Occipital lobe (tissue), 2 donors: ENCODE results near the gene RAD23A. TPM values are rescaled to one million over a fixed set of nuclear protein-coding genes. Genes with fewer than 3 reads are reported as not detected.
"Not testable (repeated sequence)": the region's sequence is repeated elsewhere in the genome, so short reads cannot be mapped to it uniquely, and the experiment has no call there.

Experiments
- DNase-seq: peaks from one replicate; lab custom pipeline; 2025; lab: John Stamatoyannopoulos, UW
- total RNA-seq: library from RNA; depleted of rRNA; stranded (reverse); fragments of >200 nt; gene quantifications from one replicate; pipeline ENCODE4 v1.2.3, GENCODE V29; 2014

RAD23A gene
- total RNA-seq, 1 donor from 2014 or later: 21.8 TPM

DNA sequence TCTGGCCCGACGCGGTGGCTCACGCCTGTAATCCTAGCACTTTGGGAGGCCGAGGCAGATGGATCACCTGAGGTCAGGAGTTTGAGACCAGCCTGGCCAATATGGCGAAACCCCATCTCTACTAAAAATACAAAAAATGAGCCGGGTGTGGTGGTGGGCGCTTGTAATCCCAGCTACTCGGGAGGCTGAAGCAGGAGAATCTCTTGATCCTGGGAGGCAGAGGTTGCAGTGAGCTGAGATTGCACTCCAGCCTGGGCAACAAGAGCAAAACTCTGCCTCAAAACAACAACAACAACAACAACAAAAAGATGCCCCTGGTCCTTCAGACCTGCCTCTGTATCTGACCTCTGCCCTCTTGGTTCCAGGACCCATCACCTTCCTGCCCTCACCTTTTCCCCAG, 9.9 kb downstream of the RAD23A start:
- DNase-seq: not testable (repeated sequence)

DNA sequence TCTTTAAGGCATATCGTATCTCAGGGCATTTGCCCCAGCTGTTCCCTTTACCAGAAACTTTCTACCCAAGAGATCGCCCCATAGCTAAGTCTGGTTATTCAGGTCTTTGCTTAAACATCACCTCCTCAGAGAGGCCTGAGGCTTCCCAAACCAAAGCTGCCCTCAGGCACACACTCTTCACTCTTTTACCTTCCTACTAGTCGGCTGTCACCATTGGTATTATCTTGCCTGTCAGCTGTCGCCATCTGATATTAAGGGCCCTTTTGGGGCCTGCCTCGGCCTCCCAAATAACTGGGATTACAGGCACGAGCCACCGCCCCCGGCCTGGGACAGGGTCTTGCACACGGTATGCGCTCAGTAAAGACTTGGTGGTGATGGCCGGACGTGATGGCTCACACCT, 10.3 kb downstream of the RAD23A start:
- no peak for DNase-seq

DNA sequence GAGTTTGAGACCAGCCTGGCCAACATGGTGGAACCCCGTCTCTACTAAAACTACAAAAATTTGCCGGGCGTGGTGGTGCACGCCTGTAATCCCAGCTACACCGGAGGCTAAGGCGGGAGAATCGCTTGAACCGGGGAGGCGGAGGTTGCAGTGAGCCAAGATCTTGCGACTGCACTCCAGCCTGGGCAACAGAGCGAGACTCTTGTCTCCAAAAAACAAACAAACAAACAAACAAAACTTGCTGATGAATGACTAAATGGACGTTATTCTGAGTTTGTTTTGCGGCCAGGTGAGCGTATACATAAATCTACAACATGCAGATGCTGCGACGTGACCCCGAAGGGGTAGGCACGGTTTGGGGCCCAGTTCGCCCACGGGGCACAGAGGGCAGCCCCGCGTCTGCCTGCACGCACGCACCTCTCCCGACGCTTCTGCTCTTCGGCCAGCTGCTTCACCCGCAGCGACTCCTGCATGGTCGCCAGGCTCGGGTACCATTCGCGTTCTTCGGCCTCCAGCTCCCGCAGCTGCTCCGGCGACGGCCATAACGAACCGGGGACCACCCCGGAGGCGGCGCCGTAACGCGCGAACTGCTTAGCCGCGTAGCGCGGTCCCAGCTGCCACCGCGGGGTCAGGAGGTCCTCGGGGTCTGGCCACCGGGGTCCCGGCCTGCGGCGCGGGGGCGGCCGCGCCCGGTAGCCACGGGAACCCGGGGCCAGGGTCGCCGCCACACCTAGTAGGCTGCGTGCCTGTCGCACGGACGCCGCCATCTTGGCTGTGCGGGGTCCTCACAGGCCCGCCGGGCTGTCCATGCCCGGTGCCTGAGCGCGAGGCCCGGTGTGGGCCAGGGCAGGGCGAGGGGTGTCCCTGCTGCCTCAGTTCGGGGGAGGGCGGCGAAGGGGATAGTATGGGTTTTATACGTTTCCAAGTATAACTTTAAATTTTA, 11.1 kb downstream of the RAD23A start, which contains the start of gene GADD45GIP1:
GADD45GIP1 (minus strand) TSS at position 778 of the 943 bp plus-strand sequence; CDS start at position 767, 11 bp downstream.
- peak; percentile 60 for DNase-seq

DNA sequence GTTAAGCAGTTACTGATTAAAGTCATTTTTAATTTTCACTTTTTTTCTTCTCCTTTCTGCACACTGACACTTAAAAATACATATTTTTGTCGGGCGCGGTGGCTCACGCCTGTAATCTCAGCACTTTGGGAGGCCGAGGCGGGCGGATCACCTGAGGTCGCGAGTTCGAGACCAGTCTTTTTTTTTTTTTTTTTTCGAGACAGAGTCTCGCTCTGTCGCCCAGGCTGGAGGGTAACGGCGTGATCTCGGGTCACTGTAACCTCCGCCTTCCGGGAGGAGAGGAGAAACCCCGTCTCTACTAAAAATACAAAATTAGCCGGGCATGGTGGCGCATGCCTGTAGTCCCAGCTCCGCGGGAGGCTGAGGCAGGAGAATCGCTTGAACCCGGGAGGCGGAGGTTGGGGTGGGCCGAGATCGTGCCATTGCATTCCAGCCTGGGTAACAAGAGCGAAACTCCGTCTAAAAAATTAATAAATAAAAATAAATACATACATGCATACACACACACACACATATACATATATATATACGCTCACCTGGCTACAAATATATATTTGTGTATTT, 11.8 kb downstream of the RAD23A start:
- DNase-seq: not testable (repeated sequence)

DNA sequence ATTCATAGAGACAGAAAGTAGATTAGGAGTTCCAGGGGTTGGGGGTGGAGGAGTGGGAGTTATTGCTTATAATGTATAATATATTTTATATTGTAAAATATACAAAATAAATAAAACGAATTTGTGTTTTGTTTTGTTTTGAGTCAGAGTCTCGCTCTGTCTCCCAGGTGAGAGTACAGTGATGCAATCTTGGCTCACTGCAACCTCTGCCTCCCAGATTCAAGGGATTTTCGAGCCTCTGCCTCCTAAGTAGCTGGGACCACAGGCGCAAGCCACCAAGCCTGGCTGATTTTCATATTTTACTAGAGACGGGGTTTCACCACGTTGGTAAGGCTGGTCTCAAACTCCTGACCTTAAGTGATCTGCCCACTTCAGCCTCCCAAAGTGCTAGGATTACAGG, 13.8 kb downstream of the RAD23A start:
- DNase-seq: no peak

DNA sequence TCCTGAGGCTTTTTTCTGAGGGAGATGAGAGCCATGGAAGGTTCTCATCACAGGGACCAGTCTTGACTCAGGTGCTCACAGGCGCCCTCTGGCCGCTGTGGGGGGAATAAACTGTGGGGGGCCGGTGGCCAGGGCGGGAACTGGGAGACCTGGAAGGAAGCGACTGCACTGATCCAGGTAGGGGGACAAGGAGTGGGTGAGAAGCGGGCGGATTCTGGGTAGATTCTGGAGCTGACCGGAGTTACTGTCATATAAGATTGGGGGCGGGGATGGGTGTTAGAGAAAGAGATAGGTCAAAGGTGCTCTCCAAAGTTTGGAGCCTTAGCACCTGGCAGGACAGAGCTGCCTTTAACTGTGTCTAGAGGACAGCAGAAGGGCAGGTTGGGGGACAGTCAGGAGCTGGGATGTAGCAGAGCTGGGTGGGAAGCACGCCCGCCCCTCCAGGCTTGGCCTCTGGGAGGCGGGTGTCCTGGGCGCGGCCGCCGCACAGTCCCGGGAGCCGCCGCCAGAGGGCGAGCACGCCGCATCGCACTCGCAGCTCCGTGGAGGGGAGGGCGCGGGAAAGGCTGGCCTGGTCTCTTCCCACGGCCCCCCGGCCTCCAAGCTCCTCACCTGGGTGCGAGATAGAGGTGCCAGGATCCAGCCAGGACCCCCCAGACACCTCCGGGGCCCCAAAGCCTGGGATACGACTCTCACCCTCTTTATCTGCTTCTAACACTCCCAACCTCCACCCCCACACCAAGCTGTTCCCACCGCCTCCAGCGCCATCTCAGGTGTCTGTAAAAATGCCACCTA, 19.6 kb downstream of the RAD23A start:
- peak; percentile 52 for DNase-seq

DNA sequence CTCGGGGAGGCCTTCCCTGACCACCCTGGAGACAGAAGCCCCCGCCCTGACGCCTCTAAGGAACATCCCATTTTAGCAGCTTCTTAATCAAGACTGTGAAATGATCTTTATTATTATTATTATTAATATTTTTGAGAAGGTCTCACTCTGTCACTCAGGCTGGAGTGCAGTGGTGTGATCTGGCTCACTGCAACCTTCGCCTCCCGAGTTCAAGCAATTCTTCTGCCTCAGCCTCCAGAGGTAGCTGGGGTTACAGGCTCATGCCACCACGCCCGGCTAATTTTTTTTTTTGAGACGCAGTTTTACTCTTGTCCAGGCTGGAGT, 20.1 kb downstream of the RAD23A start:
- no peak for DNase-seq

DNA sequence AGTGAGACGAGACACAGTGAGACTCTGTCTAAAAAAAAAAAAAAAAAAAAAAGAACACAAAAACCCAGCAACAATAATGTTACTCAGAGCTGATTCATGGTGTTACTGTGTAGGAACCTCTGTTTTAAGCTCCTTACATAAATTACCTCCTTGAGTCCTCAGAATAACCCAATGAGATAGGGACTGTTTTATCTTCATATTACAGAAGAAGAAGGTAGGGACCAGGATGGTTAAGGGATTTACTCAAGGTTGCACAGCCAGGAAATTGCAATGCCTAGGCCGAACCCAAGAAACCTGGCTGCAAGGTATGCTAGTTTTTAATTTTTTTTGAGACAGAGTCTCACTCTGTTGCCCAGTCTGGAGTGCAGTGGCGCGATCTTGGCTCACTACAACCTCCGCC, 22.2 kb downstream of the RAD23A start:
- DNase-seq: no peak

DNA sequence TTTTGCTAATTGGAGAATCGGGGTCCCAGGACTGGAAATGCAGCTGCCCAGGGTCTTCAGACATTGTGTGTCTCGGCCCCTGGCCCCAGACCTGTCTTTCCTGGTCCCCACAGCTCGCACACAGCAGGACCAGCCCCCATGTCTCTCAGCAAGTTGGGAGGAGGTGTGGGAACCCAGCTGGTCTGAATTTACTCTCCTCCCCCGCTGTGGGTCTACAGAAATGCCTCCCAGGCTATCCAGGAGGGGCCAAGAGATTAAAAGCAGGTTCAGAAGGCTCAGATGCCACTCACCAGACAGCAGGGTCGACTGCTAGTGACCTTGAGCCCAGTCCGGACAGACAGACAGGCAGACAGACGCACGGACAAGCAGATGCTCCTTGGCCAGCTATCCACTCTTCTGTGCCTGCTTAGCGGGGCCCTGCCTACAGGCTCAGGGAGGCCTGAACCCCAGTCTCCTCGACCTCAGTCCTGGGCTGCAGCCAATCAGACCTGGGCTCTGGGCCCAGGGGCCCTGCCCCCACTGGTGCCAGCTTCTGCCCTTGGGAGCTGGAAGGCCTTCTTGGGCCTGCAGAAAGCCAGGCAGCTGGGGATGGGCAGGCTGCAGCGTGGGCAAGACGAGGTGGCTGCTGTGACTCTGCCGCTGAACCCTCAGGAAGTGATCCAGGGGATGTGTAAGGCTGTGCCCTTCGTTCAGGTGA, 23.8 kb downstream of the RAD23A start, which contains the start of gene DAND5:
DAND5 (plus strand) TSS at position 285 of the 697 bp plus-strand sequence; CDS start at position 370, 85 bp downstream.
- no peak for DNase-seq

DNA sequence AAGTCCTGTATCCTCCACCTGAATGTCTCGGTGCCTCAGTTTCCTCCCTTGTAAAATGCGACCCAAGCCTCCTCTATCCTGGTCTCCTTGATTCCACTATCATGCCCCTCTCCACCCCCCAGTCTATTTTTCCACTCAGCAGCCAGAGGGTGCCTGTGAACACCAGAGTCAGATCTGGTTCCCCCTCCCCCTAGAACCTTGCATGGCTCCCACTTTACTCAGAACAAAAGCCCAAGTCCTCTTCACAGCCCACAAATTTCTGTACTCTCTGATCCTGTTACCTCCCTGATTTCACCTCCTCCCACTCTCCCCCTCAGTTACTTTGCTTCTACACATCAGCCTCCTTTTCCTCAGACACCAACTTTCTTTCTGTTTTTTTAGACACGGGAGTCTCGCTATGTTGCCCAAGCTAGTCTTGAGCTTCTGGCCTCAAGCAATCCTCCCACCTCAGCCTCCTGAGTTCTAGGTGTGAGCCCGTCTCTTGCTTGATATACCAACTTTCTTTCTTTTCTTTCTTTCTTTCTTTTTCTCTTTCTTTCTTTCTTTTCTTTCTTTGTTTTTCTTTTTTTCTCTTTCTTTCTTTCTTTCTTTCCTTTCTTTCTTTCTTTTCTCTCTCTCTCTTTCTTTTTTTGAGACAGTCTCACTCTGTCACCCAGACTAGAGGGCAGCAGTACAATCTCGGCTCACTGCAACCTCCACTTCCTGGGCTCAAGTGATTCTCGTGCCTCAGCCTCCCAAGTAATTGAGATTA, 24.6 kb downstream of the RAD23A start:
- no peak for DNase-seq

DNA sequence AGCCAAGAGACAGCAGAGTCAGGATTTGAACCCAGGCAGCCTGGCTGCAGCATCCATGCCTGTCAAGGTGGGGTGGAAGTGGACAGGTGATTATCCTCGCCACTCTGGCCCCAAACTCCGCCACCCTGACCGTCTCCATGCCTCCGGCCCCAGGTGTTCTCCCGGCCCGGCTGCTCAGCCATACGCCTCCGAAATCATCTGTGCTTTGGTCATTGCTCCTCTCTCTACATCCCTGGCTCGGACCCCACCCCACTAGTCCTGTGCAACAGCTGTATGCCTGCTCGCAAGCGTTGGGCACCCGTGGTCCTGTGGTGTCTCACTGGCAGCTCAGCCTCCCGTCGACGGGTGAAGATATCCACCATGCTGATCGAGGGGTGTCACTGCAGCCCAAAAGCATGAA, 27.6 kb downstream of the RAD23A start:
- DNase-seq: no peak

DNA sequence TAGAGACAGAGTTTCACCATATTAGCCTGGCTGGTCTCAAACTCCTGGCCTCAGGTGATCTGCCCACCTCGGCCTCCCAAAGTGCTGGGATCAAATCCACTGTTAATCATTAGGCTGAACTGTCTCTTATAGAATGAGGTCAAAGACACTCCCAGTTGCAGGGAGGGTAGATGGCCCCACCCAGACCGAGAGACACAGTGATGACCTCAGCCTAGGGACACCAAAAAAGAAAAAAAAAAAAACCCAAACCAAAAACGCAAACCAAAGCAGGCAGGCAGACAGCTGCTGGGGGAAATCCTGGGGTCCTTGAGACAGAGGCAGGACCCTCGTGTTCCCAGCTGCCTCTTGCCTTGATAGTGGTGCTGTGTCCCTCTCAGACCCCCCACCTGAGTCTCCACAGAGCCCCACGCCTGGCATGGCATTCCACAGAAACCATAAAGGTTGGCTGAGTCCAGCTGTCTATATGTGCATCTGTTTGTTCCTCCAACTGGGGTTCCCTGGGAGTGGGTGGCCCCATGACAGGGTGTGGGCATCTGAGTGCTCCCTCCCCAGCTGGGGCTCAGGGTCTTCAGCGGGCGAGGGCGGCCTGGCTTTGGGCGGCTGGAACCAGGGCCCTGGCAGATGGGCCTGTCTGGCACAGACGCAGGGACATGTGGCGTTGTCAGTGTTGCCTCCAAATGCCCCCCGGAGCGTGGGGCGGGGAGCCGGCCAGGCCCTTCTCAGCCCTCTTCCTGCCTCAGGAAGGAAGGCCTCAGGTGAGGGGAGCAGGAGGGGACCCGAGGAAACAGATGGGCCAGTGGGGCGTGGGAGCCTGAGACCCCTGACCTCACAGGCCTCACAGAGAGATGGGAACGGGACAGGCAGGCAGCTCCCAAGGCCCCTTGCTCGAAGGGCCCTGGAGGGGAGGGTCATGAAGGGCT, 28.9 kb downstream of the RAD23A start:
- no peak for DNase-seq

DNA sequence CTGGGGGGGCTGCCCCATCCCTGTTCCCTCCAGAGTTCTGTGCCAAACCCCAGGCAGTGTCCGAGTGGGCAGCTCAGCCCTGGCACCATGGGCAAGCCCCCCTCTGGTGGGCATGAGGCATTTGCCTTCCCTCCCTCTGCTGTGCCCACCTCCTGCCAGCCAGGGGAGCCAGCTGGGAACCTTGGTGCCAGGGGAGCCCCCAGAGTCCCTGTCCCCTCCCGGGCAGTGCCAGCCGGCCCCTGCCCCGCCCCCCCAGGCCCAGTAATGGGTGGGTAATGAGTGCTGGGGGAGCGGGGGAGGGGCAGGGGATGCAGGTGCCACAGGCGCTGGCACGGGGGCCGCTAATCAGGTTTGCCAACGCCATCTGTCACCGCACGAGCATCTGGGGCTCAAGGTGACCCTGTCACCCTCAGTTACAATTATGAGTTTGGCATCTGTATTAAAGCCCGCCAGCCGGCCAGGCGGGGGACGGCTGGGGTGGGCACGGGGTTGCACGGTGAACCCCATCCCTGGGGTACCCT, 29.6 kb downstream of the RAD23A start:
- DNase-seq: no peak

DNA sequence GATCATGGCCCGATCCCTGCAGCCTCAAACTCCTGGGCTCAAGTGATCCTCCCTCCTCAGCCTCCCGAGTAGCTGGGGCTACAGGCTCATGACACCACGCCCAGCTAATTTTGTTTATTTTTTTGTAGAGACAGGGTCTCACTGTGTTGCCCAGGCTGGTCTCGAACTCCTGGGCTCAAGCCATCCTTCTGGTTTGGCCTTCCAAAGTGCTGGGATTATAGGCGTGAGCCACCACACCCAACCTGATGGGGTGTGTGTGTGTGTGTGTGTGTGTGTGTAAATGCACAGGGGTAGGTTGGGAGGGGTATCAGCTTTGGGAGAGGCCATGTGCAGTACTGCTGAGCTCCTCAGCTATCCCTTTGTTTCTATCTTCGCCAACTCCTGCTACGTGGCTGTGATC, 30.4 kb downstream of the RAD23A start:
- DNase-seq: not testable (repeated sequence)

DNA sequence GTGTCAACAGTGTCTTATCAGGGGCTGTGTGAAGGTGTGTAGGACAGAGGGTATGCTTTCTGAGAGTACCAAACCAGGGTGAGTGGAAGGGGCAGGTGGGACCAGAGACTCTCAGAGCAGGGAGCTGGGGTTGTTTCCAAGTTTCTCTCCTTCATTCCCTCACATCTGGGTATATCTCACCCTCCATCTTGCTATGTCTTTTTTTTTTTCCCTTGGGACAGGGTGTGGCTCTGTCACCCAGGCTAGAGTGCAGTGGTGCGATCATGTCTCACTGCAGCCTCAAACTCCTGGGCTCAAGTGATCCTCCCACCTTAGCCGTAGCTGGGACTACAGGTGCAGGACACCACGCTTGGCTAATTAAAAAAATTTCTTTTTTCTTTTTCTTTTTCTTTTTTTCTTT, 34.3 kb downstream of the RAD23A start:
- no peak for DNase-seq

DNA sequence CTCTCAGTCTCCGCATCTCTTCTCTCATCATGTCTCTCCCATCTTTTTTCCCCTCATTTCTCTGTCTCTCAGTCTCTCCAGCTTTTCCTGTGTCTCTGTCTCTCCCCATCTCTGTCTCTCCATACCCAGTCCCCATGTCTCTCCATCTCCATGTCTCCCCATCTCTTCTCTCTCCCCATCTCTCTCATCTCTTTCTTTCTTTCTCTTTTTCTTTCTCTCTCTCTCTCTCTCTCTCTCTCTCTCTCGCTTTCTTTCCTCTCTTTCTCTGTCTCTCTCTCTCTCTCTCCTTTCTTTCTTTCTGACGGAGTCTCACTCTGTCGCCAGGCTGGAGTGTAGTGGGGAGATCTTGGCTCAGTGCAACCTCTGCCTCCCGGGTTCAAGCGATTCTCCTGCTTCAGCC, 37.0 kb downstream of the RAD23A start:
- no peak for DNase-seq

DNA sequence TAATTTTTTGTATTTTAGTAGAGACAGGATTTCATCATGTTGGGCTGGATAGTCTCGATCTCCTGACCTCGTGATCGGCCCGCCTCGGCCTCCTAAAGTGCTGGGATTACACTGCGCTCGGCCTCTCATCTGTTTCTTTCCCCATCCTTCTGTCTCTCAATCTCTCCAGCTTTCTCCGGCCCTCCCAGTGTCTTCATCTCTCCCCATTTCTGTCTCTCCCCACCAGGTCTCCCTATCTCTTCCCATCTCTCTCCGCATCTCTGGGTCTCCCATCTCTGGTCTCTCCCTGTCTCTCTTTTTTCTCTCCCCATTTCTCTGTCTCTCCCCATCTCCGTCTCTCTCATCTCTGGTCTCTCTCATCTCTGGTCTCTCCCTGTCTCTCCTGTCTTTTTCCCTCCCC, 37.4 kb downstream of the RAD23A start:
- no peak for DNase-seq

DNA sequence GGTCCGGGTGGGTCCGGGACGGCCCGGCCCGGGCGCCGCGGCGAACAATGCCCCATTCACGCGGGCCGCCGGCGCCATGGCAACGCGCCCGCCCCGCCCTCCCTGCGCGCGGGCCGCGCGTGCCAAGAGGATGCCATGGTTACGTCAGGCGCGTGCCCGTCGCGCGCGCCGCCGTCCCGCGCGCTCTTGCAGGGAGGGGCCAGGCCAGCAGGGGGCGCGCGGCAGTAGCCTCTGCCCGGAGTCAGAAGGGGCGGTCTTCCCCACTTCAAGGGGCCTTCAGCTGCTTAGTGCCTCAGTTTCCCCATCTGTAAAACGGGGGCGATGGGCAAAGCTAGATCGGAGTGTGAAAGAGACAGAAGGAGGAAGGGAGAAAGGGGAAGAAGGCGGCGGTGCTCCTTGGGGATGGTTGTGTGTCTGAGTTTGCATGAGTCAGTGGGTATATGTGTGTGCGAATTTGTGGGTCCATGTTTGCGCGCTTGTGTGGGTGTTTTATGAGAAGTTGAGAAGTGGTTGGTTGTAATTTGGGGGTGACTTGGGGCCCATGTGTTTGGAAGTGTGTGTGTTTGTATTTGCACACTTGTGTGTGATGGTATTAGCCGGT, 38.0 kb downstream of the RAD23A start:
- DNase-seq: peak; percentile 68

DNA sequence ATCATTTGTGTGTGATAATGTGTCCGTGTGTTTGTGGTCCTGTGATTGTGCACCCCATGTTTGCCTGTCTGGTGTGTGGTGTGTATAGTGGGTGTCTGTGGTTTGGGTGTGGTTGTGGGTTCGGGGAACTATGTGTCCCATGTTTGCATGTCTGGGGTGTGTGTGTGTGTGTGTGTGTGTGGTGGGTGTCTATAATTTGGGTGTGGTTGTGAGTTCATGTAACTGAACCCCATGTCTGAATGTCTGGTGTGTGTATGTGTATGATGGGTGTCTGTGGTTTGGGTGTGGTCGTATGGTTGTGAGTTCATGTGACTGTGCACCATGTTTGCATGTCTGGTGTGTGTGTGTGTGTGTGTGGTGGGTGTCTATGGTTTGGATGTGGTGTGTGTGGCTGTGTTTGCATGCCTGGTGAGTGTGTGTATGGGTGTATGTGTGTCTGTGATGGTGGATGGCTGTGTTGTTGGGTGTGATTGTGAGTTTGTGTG, 38.5 kb downstream of the RAD23A start:
- no peak for DNase-seq
